ENCODE results near the gene RPTOR. TPM values are rescaled to one million over a fixed set of nuclear protein-coding genes. Genes with fewer than 3 reads are reported as not detected.

Gene RPTOR
- total RNA-seq, 1 donor from 2014 or later = 53.7 TPM

DNA sequence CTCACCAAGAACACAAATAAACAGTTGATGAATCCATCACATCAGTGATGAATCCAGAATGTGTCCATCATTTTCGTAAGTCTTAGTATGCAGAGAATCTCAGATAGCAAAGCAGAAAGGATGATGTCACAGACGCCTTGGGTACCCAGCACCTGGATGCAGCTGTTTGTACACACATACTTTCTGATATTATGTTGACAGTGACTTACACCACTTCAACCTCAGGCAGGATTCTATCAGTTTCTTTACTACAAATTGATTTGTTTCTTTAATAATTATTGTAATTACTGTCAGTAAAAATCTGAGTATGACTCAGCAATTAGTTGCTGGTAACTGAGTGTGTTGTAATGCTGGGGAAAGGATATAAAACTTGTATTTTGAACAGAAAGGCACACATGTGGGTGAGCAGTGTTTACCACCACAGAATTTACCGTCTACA lies 159.8 kb downstream of the RPTOR start:
- no peak for DNase-seq (ENCODE audit: low spot score in 2 of 2, unreplicated experiment in 2 of 2)
- Mint-ChIP-seq H3K4me3 (no peak overlapping the region), H3K27me3 (ENCODE audit: low read depth) (no peaks in the 10 kb centered on the region), H3K27ac (no peak overlapping the region), H3K9me3 (peaks cover 6% of the 10 kb centered on the region), H3K4me1 (no peaks in the 10 kb centered on the region), H3K36me3 (peaks cover 18% of the 10 kb centered on the region)
- TF ChIP-seq, protein P1, sequence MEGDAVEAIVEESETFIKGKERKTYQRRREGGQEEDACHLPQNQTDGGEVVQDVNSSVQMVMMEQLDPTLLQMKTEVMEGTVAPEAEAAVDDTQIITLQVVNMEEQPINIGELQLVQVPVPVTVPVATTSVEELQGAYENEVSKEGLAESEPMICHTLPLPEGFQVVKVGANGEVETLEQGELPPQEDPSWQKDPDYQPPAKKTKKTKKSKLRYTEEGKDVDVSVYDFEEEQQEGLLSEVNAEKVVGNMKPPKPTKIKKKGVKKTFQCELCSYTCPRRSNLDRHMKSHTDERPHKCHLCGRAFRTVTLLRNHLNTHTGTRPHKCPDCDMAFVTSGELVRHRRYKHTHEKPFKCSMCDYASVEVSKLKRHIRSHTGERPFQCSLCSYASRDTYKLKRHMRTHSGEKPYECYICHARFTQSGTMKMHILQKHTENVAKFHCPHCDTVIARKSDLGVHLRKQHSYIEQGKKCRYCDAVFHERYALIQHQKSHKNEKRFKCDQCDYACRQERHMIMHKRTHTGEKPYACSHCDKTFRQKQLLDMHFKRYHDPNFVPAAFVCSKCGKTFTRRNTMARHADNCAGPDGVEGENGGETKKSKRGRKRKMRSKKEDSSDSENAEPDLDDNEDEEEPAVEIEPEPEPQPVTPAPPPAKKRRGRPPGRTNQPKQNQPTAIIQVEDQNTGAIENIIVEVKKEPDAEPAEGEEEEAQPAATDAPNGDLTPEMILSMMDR (IDR thresholded peaks at IDR 0.05; ENCODE audit: unreplicated experiment) = no peak

DNA sequence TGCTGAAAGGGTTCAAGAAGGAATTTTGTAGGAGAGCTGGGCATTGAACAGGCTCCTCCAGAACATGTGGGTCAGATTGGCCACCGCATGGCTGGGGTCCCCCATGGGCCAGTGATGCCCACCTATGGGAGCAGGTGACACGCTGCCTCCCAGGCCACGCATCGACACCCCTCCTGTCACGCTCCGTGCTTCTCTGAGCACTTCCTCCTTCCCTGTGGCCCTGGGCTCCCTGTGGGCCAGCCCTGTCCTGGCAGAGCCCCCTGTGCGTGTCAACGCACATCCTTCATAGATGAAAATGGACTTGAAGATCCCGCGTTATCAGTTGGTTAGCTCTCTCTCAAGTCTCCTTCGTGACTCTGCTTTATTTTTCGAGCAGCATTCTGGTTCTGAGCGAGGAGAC lies 160.3 kb downstream of the RPTOR start:
- Mint-ChIP-seq H3K9me3 (peaks cover 4% of the 10 kb centered on the region), H3K4me1 (no peaks in the 10 kb centered on the region), H3K27me3 (ENCODE audit: low read depth) (no peaks in the 10 kb centered on the region), H3K36me3 (peaks cover 21% of the 10 kb centered on the region), H3K4me3 (no peak overlapping the region), H3K27ac (no peak overlapping the region)
- TF ChIP-seq, protein P1 (IDR thresholded peaks at IDR 0.05; ENCODE audit: unreplicated experiment) = no peak
- DNase-seq (ENCODE audit: low spot score in 2 of 2, unreplicated experiment in 2 of 2) = no peak

DNA sequence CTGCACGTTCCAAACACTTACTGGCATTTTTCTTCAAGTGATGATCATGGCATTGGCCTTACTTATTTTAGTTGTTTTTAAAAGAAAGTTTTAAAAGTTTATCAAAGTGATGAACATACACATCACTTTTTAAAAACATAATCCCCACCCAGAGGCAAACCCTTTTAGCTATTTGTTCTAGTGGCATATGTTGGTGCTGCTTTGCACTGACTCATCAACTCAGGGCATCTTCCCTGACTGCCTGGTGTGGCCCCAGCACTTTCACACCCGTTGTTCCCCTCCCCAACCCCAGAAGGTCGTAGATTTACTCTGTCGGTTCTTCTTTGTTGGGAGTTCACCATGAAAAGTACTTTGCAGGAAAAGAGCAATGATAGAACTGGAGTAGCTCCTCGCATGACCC lies 161.3 kb downstream of the RPTOR start:
- Mint-ChIP-seq H3K27ac (no peak overlapping the region), H3K4me1 (no peaks in the 10 kb centered on the region), H3K36me3 (peaks cover 16% of the 10 kb centered on the region), H3K27me3 (ENCODE audit: low read depth) (no peaks in the 10 kb centered on the region), H3K9me3 (no peaks in the 10 kb centered on the region), H3K4me3 (no peak overlapping the region)
- TF ChIP-seq, protein P1 (IDR thresholded peaks at IDR 0.05; ENCODE audit: unreplicated experiment) = no peak
- no peak for DNase-seq (ENCODE audit: low spot score in 2 of 2, unreplicated experiment in 2 of 2)

DNA sequence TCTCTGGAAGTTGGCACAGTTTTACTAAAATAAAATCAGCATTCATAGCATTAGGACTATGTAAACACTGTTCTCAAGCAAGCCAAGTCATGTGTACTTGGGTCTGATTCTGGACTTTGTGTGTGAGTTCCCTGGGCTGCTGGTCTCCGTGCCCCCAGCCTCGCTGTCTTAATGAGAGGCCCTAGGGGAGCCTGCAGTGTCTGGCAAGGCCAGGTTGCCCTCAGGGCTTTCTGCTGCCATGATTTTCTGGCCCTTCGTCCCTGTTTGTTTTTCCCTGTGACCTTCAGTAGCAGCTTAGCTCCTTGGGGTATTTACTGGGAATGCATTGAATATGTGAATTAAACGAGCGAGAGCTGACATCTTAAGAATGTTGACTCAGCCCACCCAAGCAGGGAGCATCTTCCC lies 161.8 kb downstream of the RPTOR start:
- H3K9me3 Mint-ChIP-seq = no peaks in the 10 kb centered on the region
- H3K27ac Mint-ChIP-seq = no peak overlapping the region
- TF ChIP-seq, protein P1 (IDR thresholded peaks at IDR 0.05; ENCODE audit: unreplicated experiment) = no peak
- peaks cover 16% of the 10 kb centered on the region for H3K36me3 Mint-ChIP-seq
- H3K4me1 Mint-ChIP-seq = no peaks in the 10 kb centered on the region
- no peak overlapping the region for H3K4me3 Mint-ChIP-seq
- DNase-seq (ENCODE audit: low spot score in 2 of 2, unreplicated experiment in 2 of 2) = no peak
- H3K27me3 Mint-ChIP-seq (ENCODE audit: low read depth) = no peaks in the 10 kb centered on the region

DNA sequence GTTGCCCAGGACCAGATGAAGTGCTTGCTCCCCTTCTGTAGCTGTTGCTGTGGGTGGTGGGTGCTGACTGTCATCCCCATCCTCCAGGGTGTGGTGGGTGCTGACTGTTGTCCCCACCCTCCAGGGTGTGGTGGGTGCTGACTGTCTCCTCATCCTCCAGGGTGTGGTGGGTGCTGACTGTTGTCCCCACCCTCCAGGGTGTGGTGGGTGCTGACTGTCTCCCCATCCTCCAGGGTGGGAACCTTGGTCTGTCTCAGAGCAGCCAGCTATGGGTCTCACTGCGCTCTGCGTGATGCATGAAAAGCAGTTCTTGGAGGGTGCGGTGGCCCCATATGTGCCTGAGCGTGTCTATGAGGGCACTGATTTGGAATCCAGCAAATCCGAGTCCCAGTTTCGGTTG lies 163.8 kb downstream of the RPTOR start:
- Mint-ChIP-seq H3K36me3 (peaks cover 16% of the 10 kb centered on the region), H3K4me3 (no peak overlapping the region), H3K27me3 (ENCODE audit: low read depth) (no peaks in the 10 kb centered on the region), H3K4me1 (no peaks in the 10 kb centered on the region), H3K27ac (no peak overlapping the region), H3K9me3 (no peaks in the 10 kb centered on the region)
- no peak for DNase-seq (ENCODE audit: low spot score in 2 of 2, unreplicated experiment in 2 of 2)
- TF ChIP-seq, protein P1 (IDR thresholded peaks at IDR 0.05; ENCODE audit: unreplicated experiment) = no peak

DNA sequence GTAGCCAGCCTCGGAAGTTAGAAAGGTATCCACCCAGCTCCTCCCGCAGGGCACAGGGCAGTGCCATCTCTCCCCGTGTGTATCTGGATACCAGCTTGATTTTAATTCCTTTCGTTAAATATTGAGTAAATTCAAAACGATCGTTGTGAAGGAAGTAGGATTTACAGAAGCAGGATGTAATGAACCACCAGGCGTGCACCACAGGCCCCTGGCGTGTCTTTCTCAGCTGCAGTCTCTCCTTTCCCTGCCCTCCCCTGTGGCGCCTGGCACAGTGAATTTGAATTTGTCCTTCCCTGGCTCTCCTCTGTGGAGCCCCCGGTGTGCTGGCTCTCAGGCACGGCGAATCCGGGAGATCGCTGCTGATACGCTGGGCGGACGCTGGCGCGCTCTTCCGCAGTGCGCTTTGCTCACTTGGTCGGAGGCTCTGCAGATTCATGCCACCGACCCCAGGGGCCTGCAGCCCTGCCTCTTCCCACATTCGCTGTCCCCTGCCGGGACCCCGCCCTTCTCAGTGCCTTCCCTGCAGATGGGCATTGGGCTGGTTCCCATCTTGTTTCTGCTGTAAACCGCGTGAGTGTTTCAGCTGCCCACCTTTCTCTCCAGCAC lies 164.6 kb downstream of the RPTOR start:
- no peaks in the 10 kb centered on the region for H3K4me1 Mint-ChIP-seq
- H3K27ac Mint-ChIP-seq = no peak overlapping the region
- TF ChIP-seq, protein P1 (IDR thresholded peaks at IDR 0.05; ENCODE audit: unreplicated experiment) = no peak
- no peaks in the 10 kb centered on the region for H3K9me3 Mint-ChIP-seq
- H3K4me3 Mint-ChIP-seq = no peak overlapping the region
- no peak for DNase-seq (ENCODE audit: low spot score in 2 of 2, unreplicated experiment in 2 of 2)
- H3K36me3 Mint-ChIP-seq = peaks cover 16% of the 10 kb centered on the region
- no peaks in the 10 kb centered on the region for H3K27me3 Mint-ChIP-seq (ENCODE audit: low read depth)

Data from mesothelial cell of epicardium (in vitro differentiated cells).